HCT116 (cell line): ENCODE results near the gene PTGER1.

Experiments used
- CEBPB ChIP-seq: IDR thresholded peaks from 2 replicates; pipeline ENCODE4 v1.6.1; 2012; ENCODE audit warnings: low read depth
- CTCF ChIP-seq, 3 experiments: fragments of 200-600 bp in 1 of 3; sonication (generic) in 1 of 3; IDR thresholded peaks in 2 of 3; conservative IDR thresholded peaks in 1 of 3; 2 replicates each; pipeline ENCODE4 v1.5.1; 2012 to 2017; ENCODE audit warnings: low read depth in 2 of 3, low read length in 2 of 3, antibody characterized with exemption in 1 of 3, borderline replicate concordance in 1 of 3, control low read depth in 1 of 3, mild to moderate bottlenecking in 1 of 3, mixed read lengths in 1 of 3, mixed run types in 1 of 3, moderate library complexity in 1 of 3; ENCODE audit not compliant: insufficient read depth in 1 of 3
- EZH2 ChIP-seq: fragments of 200-600 bp; sonication (generic); IDR thresholded peaks from 2 replicates; pipeline ENCODE4 v1.6.1; 2017; ENCODE audit warnings: antibody characterized with exemption, mixed run types
- POLR2A ChIP-seq: IDR thresholded peaks from 2 replicates; pipeline ENCODE4 v1.7.0; 2011; ENCODE audit warnings: borderline replicate concordance; ENCODE audit not compliant: insufficient read depth, insufficient read length; ENCODE audit errors: extremely low read depth
- POLR2AphosphoS5 ChIP-seq: IDR thresholded peaks from 2 replicates; pipeline ENCODE4 v1.6.1; 2011; ENCODE audit warnings: mild to moderate bottlenecking, low read depth, low read length, moderate library complexity

- TF ChIP-seq CTCF (IDR thresholded peaks at IDR 0.05 in 2 of 3, conservative IDR thresholded peaks at IDR 0.05 in 1 of 3; ENCODE audit: borderline replicate concordance in 1 of 3, insufficient read depth in 1 of 3, low read depth in 2 of 3, low read length in 2 of 3) (peak; percentile 73 to 89 (median 88)), POLR2A (no peak), EZH2 (no peak), CEBPB (no peak), POLR2AphosphoS5 (peak; percentile 57)
Observed at GRCh38 chr19:14472202-14472938, 2.8 kb downstream of the PTGER1 start.
